NT2/D1 (cell line): ENCODE results near the gene ELANE.

Source experiments
- DNase-seq: peaks from one replicate; pipeline ENCODE4 v3.0.0-alpha.2; 2011; ENCODE audit warnings: low read depth, low spot score
- H3K27me3 ChIP-seq: 2 replicates; pipeline ENCODE4 v1.6.0; 2011; ENCODE audit warnings: mild to moderate bottlenecking; ENCODE audit not compliant: insufficient read length, insufficient read depth
- H3K36me3 ChIP-seq: 2 replicates; pipeline ENCODE4 v1.6.1; 2011; ENCODE audit warnings: mild to moderate bottlenecking, low read length, mixed read lengths; ENCODE audit not compliant: insufficient read depth, insufficient read length
- H3K4me1 ChIP-seq: 2 replicates; pipeline ENCODE4 v1.5.1; 2011; ENCODE audit not compliant: insufficient read depth, insufficient read length
- H3K4me3 ChIP-seq: 2 replicates; pipeline ENCODE4 v1.5.1; 2011; ENCODE audit warnings: low read depth; ENCODE audit not compliant: insufficient read length
- H3K9ac ChIP-seq: 2 replicates; pipeline ENCODE4 v1.6.0; 2011; ENCODE audit warnings: low read depth; ENCODE audit not compliant: insufficient read length
- H3K9me3 ChIP-seq: 2 replicates; pipeline ENCODE4 v1.5.1; 2011; ENCODE audit warnings: mild to moderate bottlenecking, low read length; ENCODE audit not compliant: insufficient read depth
- SUZ12 ChIP-seq: IDR thresholded peaks from 2 replicates; pipeline ENCODE4 v1.6.1; 2011; ENCODE audit not compliant: insufficient read length, insufficient read depth; ENCODE audit errors: extremely low read depth
- YY1 ChIP-seq: IDR thresholded peaks from 2 replicates; pipeline ENCODE4 v1.6.1; 2011; ENCODE audit not compliant: insufficient read length, insufficient read depth
- ZNF274 ChIP-seq: IDR thresholded peaks from 2 replicates; pipeline ENCODE4 v1.6.1; 2011; ENCODE audit warnings: mild to moderate bottlenecking, low read depth, low read length

Gene ELANE

DNA sequence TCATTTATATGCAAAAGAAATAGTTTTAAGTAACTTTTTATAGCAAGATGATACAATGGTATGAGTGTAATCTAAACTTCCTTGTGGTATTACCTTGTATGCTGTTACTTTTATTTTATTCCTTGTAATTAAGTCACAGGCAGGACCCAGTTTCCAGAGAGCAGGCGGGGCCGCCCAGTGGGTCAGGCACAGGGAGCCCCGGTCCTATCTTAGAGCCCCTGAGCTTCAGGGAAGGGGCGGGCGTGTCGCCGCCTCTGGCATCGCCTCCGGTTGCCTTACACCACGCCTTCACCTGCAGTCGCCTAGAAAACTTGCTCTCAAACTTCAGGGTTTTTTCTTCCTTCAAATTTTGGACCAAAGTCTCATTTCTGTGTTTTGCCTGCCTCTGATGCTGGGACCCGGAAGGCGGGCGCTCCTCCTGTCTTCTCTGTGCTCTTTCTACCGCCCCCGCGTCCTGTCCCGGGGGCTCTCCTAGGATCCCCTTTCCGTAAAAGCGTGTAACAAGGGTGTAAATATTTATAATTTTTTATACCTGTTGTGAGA, 40.5 kb upstream of the ELANE start:
- no peak for DNase-seq
- H3K4me1 ChIP-seq = peaks cover 9% of the 10 kb centered on the region
- TF ChIP-seq ZNF274 (no peak), SUZ12 (no peak), YY1 (no peak)
- no peak overlapping the region for H3K4me3 ChIP-seq
- no peaks in the 10 kb centered on the region for H3K27me3 ChIP-seq
- no peak overlapping the region for H3K9ac ChIP-seq
- peaks cover 93% of the 10 kb centered on the region for H3K36me3 ChIP-seq
- no peaks in the 10 kb centered on the region for H3K9me3 ChIP-seq

DNA sequence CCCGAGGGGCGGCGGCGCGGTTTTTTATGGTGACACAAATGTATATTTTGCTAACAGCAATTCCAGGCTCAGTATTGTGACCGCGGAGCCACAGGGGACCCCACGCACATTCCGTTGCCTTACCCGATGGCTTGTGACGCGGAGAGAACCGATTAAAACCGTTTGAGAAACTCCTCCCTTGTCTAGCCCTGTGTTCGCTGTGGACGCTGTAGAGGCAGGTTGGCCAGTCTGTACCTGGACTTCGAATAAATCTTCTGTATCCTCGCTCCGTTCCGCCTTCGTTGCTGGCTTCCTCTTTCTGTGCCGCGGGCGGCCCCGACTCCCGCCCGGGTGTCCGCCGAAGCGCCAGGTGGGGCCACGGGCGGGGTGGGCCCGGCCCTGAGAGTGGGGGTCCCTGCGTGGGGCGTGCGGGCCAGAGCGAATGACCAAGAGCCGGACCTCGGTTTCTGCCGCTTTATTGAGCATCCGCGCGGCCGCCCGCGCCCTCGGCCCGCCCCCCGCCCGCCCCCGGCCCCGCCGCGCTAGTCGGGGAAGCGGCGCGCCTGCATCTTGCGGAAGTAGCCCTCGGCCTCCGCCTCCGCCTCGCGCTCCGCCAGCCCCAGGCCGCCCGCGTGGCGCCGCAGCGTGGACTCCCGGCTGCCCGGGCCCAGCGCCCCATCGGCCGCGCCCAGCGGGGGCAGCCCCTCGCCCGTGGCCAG, 39.9 kb upstream of the ELANE start:
- no peak for TF ChIP-seq YY1
- TF ChIP-seq ZNF274 = no peak
- no peak for TF ChIP-seq SUZ12
- DNase-seq = no peak
- H3K4me3 ChIP-seq = no peak overlapping the region
- H3K9ac ChIP-seq = no peak overlapping the region
- H3K4me1 ChIP-seq = peaks cover 9% of the 10 kb centered on the region
- H3K9me3 ChIP-seq = no peaks in the 10 kb centered on the region
- H3K36me3 ChIP-seq = peaks cover 89% of the 10 kb centered on the region
- H3K27me3 ChIP-seq = no peaks in the 10 kb centered on the region

DNA sequence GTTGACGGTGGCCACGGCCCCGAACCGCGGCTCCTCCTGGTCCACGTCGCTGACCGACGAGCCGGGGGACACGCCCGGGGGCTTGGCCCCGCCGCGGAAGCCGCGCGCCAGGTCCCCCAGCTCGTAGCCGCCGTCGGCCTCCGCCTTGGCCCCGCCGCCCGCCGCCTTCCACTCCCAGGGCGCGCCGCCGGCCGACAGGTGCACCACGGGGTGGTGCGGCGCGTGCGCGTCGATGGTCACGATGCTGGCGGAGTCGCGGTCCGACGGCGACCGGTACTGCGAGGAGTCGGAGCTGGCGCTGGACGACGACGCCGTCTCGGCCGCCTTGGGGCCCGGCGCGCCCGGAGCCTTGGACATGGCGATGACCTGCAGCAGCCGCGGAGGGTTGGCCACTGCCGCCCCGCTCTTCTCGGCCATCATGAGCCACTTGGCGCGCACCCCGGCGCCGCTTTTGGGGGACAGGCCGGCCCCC, 39.3 kb upstream of the ELANE start:
- peaks cover 9% of the 10 kb centered on the region for H3K4me1 ChIP-seq
- no peak overlapping the region for H3K9ac ChIP-seq
- H3K4me3 ChIP-seq = no peak overlapping the region
- DNase-seq = no peak
- no peak for TF ChIP-seq YY1
- TF ChIP-seq ZNF274 = no peak
- no peak for TF ChIP-seq SUZ12
- no peaks in the 10 kb centered on the region for H3K27me3 ChIP-seq
- H3K9me3 ChIP-seq = no peaks in the 10 kb centered on the region
- peaks cover 89% of the 10 kb centered on the region for H3K36me3 ChIP-seq

DNA sequence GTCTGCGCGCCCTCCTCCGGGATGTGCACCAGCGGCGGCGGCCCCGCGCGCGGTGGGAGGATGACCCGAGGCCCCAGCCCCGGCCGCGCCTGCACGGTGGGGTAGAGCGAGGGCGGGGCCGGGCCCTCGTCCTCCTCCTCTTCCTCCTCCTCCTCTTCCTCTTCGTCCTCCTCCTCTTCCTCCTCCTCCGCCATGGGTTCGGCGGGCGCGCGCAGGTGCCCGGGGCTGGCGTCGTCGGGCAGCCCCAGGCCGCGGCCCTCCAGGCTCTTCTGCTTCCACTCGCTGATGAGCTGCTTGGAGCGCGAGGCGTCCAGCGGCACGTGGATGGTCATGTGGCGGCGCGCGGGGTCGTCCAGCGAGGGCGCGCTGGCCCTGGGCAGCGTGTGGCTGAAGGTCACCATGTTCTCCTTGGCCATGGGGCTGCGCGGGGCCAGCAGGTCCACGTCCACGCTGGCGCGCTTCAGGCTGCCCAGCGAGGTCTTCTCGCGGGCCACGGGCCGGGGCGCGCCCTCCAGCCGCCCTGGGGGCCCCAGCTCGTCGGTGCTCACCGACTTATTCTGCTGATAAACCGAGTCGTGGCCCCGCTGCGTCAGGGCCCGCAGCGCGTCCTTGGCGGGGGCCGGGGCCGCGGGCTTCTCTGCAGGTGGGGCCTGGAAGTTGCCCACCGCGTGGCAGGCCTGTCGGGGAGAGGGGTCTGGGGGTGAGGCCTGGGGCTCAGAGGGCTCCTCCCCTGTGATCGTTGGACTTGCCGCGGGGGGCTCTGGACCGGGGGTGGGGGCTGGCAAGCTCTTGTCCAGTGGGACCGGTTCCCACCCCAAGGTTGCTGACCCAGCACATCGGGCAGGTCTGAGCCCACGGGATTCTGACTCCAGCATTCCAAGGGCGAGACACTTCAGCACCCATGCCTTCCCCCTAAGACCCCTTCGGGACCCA, 38.6 kb upstream of the ELANE start:
- no peak for DNase-seq
- Histone ChIP-seq H3K36me3 (peaks cover 82% of the 10 kb centered on the region), H3K27me3 (no peaks in the 10 kb centered on the region), H3K4me1 (peaks cover 8% of the 10 kb centered on the region), H3K9ac (no peak overlapping the region), H3K9me3 (no peaks in the 10 kb centered on the region), H3K4me3 (no peak overlapping the region)
- no peak for TF ChIP-seq SUZ12
- no peak for TF ChIP-seq ZNF274
- no peak for TF ChIP-seq YY1

DNA sequence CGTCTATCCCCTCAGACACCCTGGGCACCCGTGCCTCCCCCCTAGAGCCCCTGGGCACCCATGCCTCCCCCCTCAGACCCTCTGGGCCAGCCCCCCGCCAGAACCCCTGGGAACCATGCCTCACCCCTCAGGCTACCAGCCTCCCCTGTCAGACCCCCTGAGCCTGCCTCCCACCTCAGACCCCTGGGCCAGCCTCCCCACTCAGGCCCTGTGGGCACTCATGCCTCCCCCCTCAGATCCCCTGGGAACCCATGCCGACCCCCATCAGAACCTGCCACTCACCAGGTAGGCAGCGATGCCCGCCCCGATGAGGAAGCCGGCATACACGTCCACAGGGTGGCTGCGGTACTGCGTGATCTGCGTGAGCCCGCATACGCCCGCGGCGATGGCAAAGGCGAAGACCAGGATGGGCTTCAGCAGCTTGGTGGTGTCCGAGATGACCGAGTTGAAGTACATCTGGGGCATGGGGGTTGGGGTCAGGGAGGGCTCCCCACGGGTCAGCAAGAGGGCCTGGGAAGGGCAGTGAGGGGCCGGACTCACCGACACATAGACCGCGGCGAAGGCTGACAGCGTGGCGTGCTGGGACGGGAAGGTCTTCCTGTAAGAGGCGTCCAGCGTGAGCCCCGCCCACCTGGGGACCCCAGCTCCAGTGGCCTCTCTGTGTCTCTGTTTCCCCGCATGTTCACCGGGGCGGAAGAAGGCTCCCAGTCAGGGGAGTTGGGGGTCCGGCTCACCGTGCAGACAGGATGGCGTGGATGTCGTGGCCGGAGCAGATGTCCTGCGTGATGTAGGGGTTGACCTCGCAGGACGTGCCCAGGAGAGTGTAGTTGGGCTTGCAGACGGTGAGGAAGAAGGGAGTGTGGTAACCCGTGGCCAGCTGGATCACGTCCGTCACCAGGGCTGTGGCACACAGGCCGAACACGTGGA, 37.7 kb upstream of the ELANE start:
- H3K36me3 ChIP-seq = peaks cover 73% of the 10 kb centered on the region
- TF ChIP-seq SUZ12 (no peak), YY1 (no peak), ZNF274 (no peak)
- no peak overlapping the region for H3K4me3 ChIP-seq

DNA sequence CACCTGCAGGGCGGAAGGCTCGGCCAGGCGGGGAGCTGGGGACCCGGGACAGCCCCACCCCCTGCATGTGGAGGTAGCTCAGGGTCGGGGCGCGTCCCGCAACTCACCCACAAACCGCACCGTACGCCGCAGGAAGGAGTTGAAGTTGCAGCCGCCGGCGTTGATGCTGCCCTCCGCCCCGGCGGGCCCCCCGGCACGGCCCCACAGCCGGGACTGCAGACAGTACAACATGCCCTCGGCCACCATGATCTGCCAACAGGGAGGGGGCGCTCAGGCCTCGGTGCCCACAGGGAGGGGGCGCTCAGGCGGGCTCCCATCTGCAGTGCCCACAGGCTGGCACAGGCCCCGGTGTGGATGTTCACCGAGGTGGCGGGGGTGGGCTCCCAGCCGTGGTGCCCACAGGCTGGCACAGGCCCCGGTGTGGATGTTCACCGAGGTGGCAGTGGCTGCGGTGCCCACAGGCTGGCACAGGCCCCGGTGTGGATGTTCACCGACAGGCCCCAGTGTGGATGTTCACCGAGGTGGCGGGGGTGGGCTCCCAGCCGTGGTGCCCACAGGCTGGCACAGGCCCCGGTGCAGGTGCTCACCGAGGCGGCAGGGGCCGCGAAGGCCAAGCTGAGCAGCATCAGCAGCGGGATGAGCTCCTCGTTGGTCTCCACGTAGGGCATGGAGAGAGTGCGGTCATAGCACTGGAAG, 36.9 kb upstream of the ELANE start:
- peaks cover 65% of the 10 kb centered on the region for H3K36me3 ChIP-seq
- H3K9me3 ChIP-seq = no peaks in the 10 kb centered on the region
- no peak for DNase-seq
- no peak overlapping the region for H3K4me3 ChIP-seq
- no peak for TF ChIP-seq YY1
- no peak for TF ChIP-seq SUZ12
- TF ChIP-seq ZNF274 = no peak
- H3K9ac ChIP-seq = no peak overlapping the region
- H3K4me1 ChIP-seq = peaks cover 4% of the 10 kb centered on the region
- H3K27me3 ChIP-seq = no peaks in the 10 kb centered on the region

More for the DNA sequence above, 37.7 kb upstream of the ELANE start:
- Histone ChIP-seq H3K4me1 (peaks cover 8% of the 10 kb centered on the region), H3K9ac (no peak overlapping the region), H3K9me3 (no peaks in the 10 kb centered on the region), H3K27me3 (no peaks in the 10 kb centered on the region)
- no peak for DNase-seq
